Astrocyte (in vitro differentiated cells and primary cell): ENCODE results near the gene ERCC6L. TPM values are rescaled to one million over a fixed set of nuclear protein-coding genes. Genes with fewer than 3 reads are reported as not detected.
"Not testable (repeated sequence)": the region's sequence is repeated elsewhere in the genome, so short reads cannot be mapped to it uniquely, and the experiment has no call there.

Experiments
- DNase-seq: peaks from one replicate; pipeline ENCODE4 v3.0.0-alpha.2; 2010; ENCODE audit warnings: low read depth
- FAIRE-seq: peaks from 2 replicates; lab custom pipeline; 2011; peaks lifted over from hg19 to GRCh38; lab: Jason Lieb, UNC
- H2AFZ ChIP-seq: 2 replicates; pipeline ENCODE4 v1.6.0; 2012; ENCODE audit warnings: low read depth, low read length, inconsistent platforms
- H3K27ac ChIP-seq: 2 replicates; pipeline ENCODE4 v1.5.1; 2011; ENCODE audit warnings: low read depth, low read length, inconsistent platforms
- H3K27me3 ChIP-seq: 2 replicates; pipeline ENCODE4 v1.6.0; 2011; ENCODE audit warnings: low read length, inconsistent platforms; ENCODE audit not compliant: insufficient read depth
- H3K36me3 ChIP-seq: 2 replicates; pipeline ENCODE4 v1.5.1; 2011; ENCODE audit warnings: low read length, inconsistent platforms; ENCODE audit not compliant: insufficient read depth
- H3K4me1 ChIP-seq: 2 replicates; pipeline ENCODE4 v1.5.1; 2011; ENCODE audit warnings: low read length, inconsistent platforms; ENCODE audit not compliant: insufficient read depth
- H3K4me2 ChIP-seq: 2 replicates; pipeline ENCODE4 v1.6.0; 2012; ENCODE audit warnings: low read length, inconsistent platforms
- H3K4me3 ChIP-seq: 2 replicates; pipeline ENCODE4 v1.5.1; 2011; ENCODE audit warnings: low read depth, mild to moderate bottlenecking, low read length, inconsistent platforms; ENCODE audit not compliant: insufficient read depth
- H3K79me2 ChIP-seq: 2 replicates; pipeline ENCODE4 v1.6.0; 2012; ENCODE audit warnings: mild to moderate bottlenecking, low read length, inconsistent platforms; ENCODE audit not compliant: insufficient read depth
- H3K9ac ChIP-seq: 2 replicates; pipeline ENCODE4 v1.6.0; 2012; ENCODE audit warnings: mild to moderate bottlenecking, low read length, inconsistent platforms
- H3K9me3 ChIP-seq: 2 replicates; pipeline ENCODE4 v1.5.1; 2012; ENCODE audit warnings: low read depth, mild to moderate bottlenecking, low read length, inconsistent platforms; ENCODE audit not compliant: insufficient read depth
- H4K20me1 ChIP-seq: 2 replicates; pipeline ENCODE4 v1.6.0; 2012; ENCODE audit warnings: low read length, inconsistent platforms; ENCODE audit not compliant: insufficient read depth
- H3K27ac Mint-ChIP-seq: one replicate; pipeline ENCODE4 v1.8.0; 2021; ENCODE audit warnings: mild to moderate bottlenecking, mixed read lengths; ENCODE audit not compliant: unreplicated experiment
- H3K27me3 Mint-ChIP-seq: one replicate; pipeline ENCODE4 v1.8.0; 2021; ENCODE audit warnings: low read depth, mixed read lengths; ENCODE audit not compliant: unreplicated experiment
- H3K36me3 Mint-ChIP-seq: one replicate; pipeline ENCODE4 v1.8.0; 2021; ENCODE audit warnings: low read depth, mixed read lengths; ENCODE audit not compliant: unreplicated experiment
- H3K4me1 Mint-ChIP-seq: one replicate; pipeline ENCODE4 v1.8.0; 2021; ENCODE audit warnings: low read depth, mixed read lengths; ENCODE audit not compliant: unreplicated experiment
- H3K4me3 Mint-ChIP-seq: one replicate; pipeline ENCODE4 v1.8.0; 2021; ENCODE audit warnings: mild to moderate bottlenecking, moderate library complexity, mixed read lengths; ENCODE audit not compliant: unreplicated experiment
- H3K9me3 Mint-ChIP-seq: one replicate; pipeline ENCODE4 v1.8.0; 2021; ENCODE audit warnings: mild to moderate bottlenecking, mixed read lengths; ENCODE audit not compliant: unreplicated experiment
- EZH2 ChIP-seq: IDR thresholded peaks from 2 replicates; pipeline ENCODE4 v1.6.1; 2012; ENCODE audit warnings: mild to moderate bottlenecking, low read length, inconsistent platforms; ENCODE audit not compliant: insufficient read depth
- total RNA-seq: library from RNA; stranded (reverse); gene quantifications from 2 replicates; pipeline ENCODE4 v1.2.1, GENCODE V29; 2021
- TF ChIP-seq, protein P1 (sequence below): IDR thresholded peaks from 2 replicates; pipeline ENCODE4 v1.5.1; 2011; ENCODE audit warnings: low read depth, mild to moderate bottlenecking, inconsistent platforms, low read length, moderate library complexity; ENCODE audit not compliant: insufficient read depth

ERCC6L gene
- total RNA-seq, 1 donor from 2014 or later = 1.0 TPM

DNA sequence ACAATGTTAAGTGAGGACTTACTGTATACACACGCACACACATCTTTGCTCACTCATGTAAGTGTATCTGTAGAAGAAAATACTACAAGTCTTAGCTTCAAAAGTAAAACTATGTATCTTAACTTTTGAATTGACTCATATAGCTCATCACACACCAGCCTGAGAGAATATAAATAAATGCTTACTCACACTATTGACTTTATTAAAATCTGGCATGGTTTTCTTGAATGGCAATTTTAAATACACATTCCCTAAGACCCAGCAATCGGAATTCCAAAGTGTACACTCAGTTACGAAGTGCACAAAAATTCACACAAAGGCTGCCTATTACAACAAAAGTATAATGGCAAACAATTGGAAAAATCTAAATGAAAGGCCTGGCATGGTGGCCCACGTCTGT, 2.0 kb downstream of the ERCC6L start:
- Mint-ChIP-seq H3K4me3 (no peak overlapping the region), H3K4me1 (no peaks in the 10 kb centered on the region), H3K36me3 (no peaks in the 10 kb centered on the region), H3K9me3 (no peaks in the 10 kb centered on the region), H3K27me3 (no peaks in the 10 kb centered on the region), H3K27ac (no peak overlapping the region)
- no peaks in the 10 kb centered on the region for H4K20me1 ChIP-seq
- H3K27me3 ChIP-seq = no peaks in the 10 kb centered on the region
- H3K4me3 ChIP-seq = no peak overlapping the region
- peaks cover 2% of the 10 kb centered on the region for H3K4me1 ChIP-seq
- TF ChIP-seq, protein P1, sequence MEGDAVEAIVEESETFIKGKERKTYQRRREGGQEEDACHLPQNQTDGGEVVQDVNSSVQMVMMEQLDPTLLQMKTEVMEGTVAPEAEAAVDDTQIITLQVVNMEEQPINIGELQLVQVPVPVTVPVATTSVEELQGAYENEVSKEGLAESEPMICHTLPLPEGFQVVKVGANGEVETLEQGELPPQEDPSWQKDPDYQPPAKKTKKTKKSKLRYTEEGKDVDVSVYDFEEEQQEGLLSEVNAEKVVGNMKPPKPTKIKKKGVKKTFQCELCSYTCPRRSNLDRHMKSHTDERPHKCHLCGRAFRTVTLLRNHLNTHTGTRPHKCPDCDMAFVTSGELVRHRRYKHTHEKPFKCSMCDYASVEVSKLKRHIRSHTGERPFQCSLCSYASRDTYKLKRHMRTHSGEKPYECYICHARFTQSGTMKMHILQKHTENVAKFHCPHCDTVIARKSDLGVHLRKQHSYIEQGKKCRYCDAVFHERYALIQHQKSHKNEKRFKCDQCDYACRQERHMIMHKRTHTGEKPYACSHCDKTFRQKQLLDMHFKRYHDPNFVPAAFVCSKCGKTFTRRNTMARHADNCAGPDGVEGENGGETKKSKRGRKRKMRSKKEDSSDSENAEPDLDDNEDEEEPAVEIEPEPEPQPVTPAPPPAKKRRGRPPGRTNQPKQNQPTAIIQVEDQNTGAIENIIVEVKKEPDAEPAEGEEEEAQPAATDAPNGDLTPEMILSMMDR = no peak
- no peak for TF ChIP-seq EZH2
- H3K9me3 ChIP-seq = no peaks in the 10 kb centered on the region
- H3K9ac ChIP-seq = no peak overlapping the region
- peak overlapping the region; percentile 15 for H3K4me2 ChIP-seq
- H2AFZ ChIP-seq = no peak overlapping the region
- no peak overlapping the region for H3K27ac ChIP-seq
- no peaks in the 10 kb centered on the region for H3K36me3 ChIP-seq
- DNase-seq (no peak), FAIRE-seq (no peak)
- H3K79me2 ChIP-seq = peaks cover 16% of the 10 kb centered on the region

DNA sequence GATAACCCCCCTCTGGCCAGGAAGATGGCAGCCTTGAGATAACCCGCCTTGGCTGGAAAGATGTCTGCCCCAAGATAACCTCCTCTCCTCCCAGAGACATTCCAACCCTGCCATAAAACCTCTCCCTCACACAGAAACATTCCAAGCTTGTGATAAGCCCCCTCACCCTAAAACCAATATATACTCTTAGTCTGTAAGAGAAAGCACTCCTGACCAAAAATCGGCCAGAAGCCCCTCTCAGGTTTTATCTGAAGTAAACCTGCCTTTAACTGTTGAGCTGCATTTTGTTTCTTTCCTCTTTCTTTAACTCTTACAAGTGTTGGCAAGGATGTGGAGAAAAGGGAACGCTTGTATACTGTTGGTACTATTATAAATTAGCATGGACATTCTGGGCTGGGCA, 8.5 kb downstream of the ERCC6L start:
- H3K9ac ChIP-seq = no peak overlapping the region
- no peaks in the 10 kb centered on the region for H3K9me3 ChIP-seq
- H3K27me3 ChIP-seq = no peaks in the 10 kb centered on the region
- no peaks in the 10 kb centered on the region for H3K36me3 ChIP-seq
- H3K4me3 Mint-ChIP-seq = no peak overlapping the region
- peaks cover 23% of the 10 kb centered on the region for H3K79me2 ChIP-seq
- H3K4me2 ChIP-seq = no peak overlapping the region
- no peak overlapping the region for H3K27ac ChIP-seq
- H2AFZ ChIP-seq = no peak overlapping the region
- H3K9me3 Mint-ChIP-seq = peaks cover 9% of the 10 kb centered on the region
- H4K20me1 ChIP-seq = no peaks in the 10 kb centered on the region
- DNase-seq (no peak), FAIRE-seq (no peak)
- H3K27ac Mint-ChIP-seq = no peak overlapping the region
- peaks cover 2% of the 10 kb centered on the region for H3K36me3 Mint-ChIP-seq
- TF ChIP-seq, protein P1 = no peak
- no peaks in the 10 kb centered on the region for H3K4me1 Mint-ChIP-seq
- H3K27me3 Mint-ChIP-seq = no peaks in the 10 kb centered on the region
- no peak overlapping the region for H3K4me3 ChIP-seq
- H3K4me1 ChIP-seq = no peaks in the 10 kb centered on the region

DNA sequence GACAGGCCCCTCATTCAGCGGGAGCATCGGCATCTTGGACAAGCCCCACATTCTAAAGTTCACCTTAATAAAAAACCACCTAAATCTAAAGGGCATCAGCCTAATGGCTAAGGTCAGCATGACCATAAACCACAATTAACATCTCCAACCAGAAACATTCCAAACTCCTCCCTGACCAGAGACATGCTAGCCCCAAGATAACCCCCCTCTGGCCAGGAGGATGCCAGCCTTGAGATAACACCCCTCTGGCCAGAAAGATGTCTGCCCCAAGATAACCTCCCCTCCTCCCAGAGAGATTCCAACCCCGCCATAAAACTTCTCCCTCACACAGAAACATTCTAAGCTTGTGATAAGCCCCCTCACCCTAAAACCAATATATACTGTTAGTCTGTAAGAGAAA, 18.5 kb downstream of the ERCC6L start:
- H3K4me2 ChIP-seq, DNase-seq, H3K4me3 Mint-ChIP-seq, H3K9me3 ChIP-seq, H3K9me3 Mint-ChIP-seq, H3K27ac Mint-ChIP-seq, H3K36me3 Mint-ChIP-seq, H2AFZ ChIP-seq, H3K27me3 ChIP-seq, H3K9ac ChIP-seq, H3K4me1 ChIP-seq, H3K36me3 ChIP-seq, H3K4me1 Mint-ChIP-seq, H3K27me3 Mint-ChIP-seq, H3K27ac ChIP-seq, H4K20me1 ChIP-seq, H3K79me2 ChIP-seq, H3K4me3 ChIP-seq: not testable (repeated sequence)
- FAIRE-seq = peak; percentile 79
